Smooth muscle cell (in vitro differentiated cells): ENCODE data around the gene FBXO48. TPM values are rescaled to one million over a fixed set of nuclear protein-coding genes. Genes with fewer than 3 reads are reported as not detected.

Source experiments
- DNase-seq: peaks from one replicate; lab custom pipeline; 2025; ENCODE audit not compliant: unreplicated experiment; lab: John Stamatoyannopoulos, UW
- H2AFZ ChIP-seq: fragments of 200-600 bp; sonication (generic); 2 replicates; pipeline ENCODE4 v1.6.0; 2016; ENCODE audit warnings: antibody characterized with exemption, low read depth, mild to moderate bottlenecking
- H3F3A ChIP-seq: fragments of 200-600 bp; sonication (generic); 2 replicates; pipeline ENCODE4 v1.6.0; 2017; ENCODE audit warnings: antibody characterized with exemption, low read depth
- H3K27ac ChIP-seq: fragments of 200-600 bp; sonication (generic); 2 replicates; pipeline ENCODE4 v1.5.1; 2016; ENCODE audit warnings: low read depth, mild to moderate bottlenecking
- H3K27me3 ChIP-seq: fragments of 200-600 bp; sonication (generic); 2 replicates; pipeline ENCODE4 v1.6.1; 2016; ENCODE audit warnings: low read depth, mild to moderate bottlenecking
- H3K36me3 ChIP-seq: fragments of 200-600 bp; sonication (generic); 2 replicates; pipeline ENCODE4 v1.5.1; 2016; ENCODE audit warnings: low read depth
- H3K4me1 ChIP-seq: fragments of 200-600 bp; sonication (generic); 2 replicates; pipeline ENCODE4 v1.5.1; 2016; ENCODE audit warnings: low read depth
- H3K4me2 ChIP-seq: fragments of 200-600 bp; sonication (generic); 2 replicates; pipeline ENCODE4 v1.6.0; 2016; ENCODE audit warnings: mild to moderate bottlenecking
- H3K4me3 ChIP-seq: fragments of 200-600 bp; sonication (generic); 2 replicates; pipeline ENCODE4 v1.5.1; 2016; ENCODE audit warnings: mild to moderate bottlenecking
- H3K79me2 ChIP-seq: fragments of 200-600 bp; sonication (generic); 2 replicates; pipeline ENCODE4 v1.6.0; 2016; ENCODE audit warnings: low read depth, mild to moderate bottlenecking
- H3K9ac ChIP-seq: fragments of 200-600 bp; sonication (generic); 2 replicates; pipeline ENCODE4 v1.6.0; 2016; ENCODE audit warnings: low read depth
- H3K9me3 ChIP-seq: fragments of 200-600 bp; sonication (generic); replicated peaks from 2 replicates; pipeline ENCODE4 v1.5.1; 2016; ENCODE audit warnings: low read depth
- H4K20me1 ChIP-seq: fragments of 200-600 bp; sonication (generic); 2 replicates; pipeline ENCODE4 v1.6.0; 2016; ENCODE audit warnings: low read depth
- CTCF ChIP-seq: fragments of 200-600 bp; sonication (generic); IDR thresholded peaks from 2 replicates; pipeline ENCODE4 v1.5.1; 2017; ENCODE audit warnings: borderline replicate concordance, mild to moderate bottlenecking, antibody characterized with exemption; ENCODE audit not compliant: insufficient read depth, poor library complexity, severe bottlenecking
- WGBS: methylation state at CpG from one replicate; pipeline ENCODE4 v1.1.7; 2016; ENCODE audit warnings: low lambda C conversion rate; 5-methylcytosine and 5-hydroxymethylcytosine counted together
- polyA plus RNA-seq: library from polyadenylated mRNA; unstranded; fragments of >200 nt; fragmentation: Nextera tagmentation; extraction: Ambion mirVana; gene quantifications from 2 replicates; pipeline ENCODE4 v1.2.1, GENCODE V29; 2016
- total RNA-seq: library from RNA; depleted of rRNA; stranded (reverse); fragments of >200 nt; gene quantifications from 2 replicates; pipeline ENCODE4 v1.2.3, GENCODE V29; 2014

FBXO48 gene
- total and polyA plus RNA-seq, 2 experiments from 2014 or later: 0.42 to 0.81 TPM

GRCh38 chr2:68411397-68412126 is 55.5 kb downstream of the FBXO48 start:
- H3K27ac ChIP-seq: no peak overlapping the region
- no peaks in the 10 kb centered on the region for H3F3A ChIP-seq
- DNase-seq: no peak
- no peak overlapping the region for H3K4me3 ChIP-seq
- no peaks in the 10 kb centered on the region for H3K9me3 ChIP-seq
- no peak overlapping the region for H2AFZ ChIP-seq
- H3K27me3 ChIP-seq: peaks cover 2% of the 10 kb centered on the region
- H3K4me2 ChIP-seq: no peak overlapping the region
- TF ChIP-seq CTCF: no peak
- no peaks in the 10 kb centered on the region for H3K4me1 ChIP-seq
- 88% methylated on average over 4 of the region's 4 CpGs for WGBS
- no peak overlapping the region for H3K9ac ChIP-seq
- no peaks in the 10 kb centered on the region for H3K79me2 ChIP-seq
- no peaks in the 10 kb centered on the region for H3K36me3 ChIP-seq
- no peaks in the 10 kb centered on the region for H4K20me1 ChIP-seq

Other genes with a start within 250 kb of the FBXO48 start
- 33.5 and 39.1 TPM in 2 replicates for gene PPP3R1, start 214.8 kb downstream of the FBXO48 start, total RNA-seq
- 3.1 and 4.7 TPM in 2 replicates for gene PPP3R1, start 214.8 kb downstream of the FBXO48 start, polyA plus RNA-seq
- 1.7 and 4.3 TPM in 2 replicates for gene CNRIP1, start 147.3 kb downstream of the FBXO48 start, total RNA-seq
- gene CNRIP1, start 147.3 kb downstream of the FBXO48 start, polyA plus RNA-seq: 2.8 and 3.0 TPM in 2 replicates
- not detected in 2 replicates for gene PLEK, start 102.0 kb downstream of the FBXO48 start, total RNA-seq
- not detected in 2 replicates for gene PLEK, start 102.0 kb downstream of the FBXO48 start, polyA plus RNA-seq
- gene APLF, start 291 bp upstream of the FBXO48 start, total RNA-seq: 8.0 and 9.2 TPM in 2 replicates
- gene APLF, start 291 bp upstream of the FBXO48 start, polyA plus RNA-seq: 2.6 and 3.4 TPM in 2 replicates
- gene PROKR1, start 176.3 kb upstream of the FBXO48 start, total RNA-seq: not detected in 2 replicates
- not detected in 2 replicates for gene PROKR1, start 176.3 kb upstream of the FBXO48 start, polyA plus RNA-seq